Adrenal gland (tissue), 5 donors: ENCODE results near the gene SVIL.

Experiments used
- POLR2A ChIP-seq, 2 donors: fragments of 450-650 bp; IDR thresholded peaks; one replicate each; pipeline ENCODE4 v1.6.1; 2017; ENCODE audit warnings: antibody characterized with exemption in 2 of 2, mild to moderate bottlenecking in 2 of 2, moderate library complexity in 1 of 2
- TF ChIP-seq, protein P1 (sequence below), 6 experiments: fragments of 450-650 bp in 4 of 6; fragments of 200-600 bp in 2 of 6; sonication (generic) in 1 of 6; IDR thresholded peaks; 1 replicate in 5 of 6; 2 replicates in 1 of 6; pipeline versions ENCODE4 v1.5.1 to v1.8.0; 2016 to 2021; ENCODE audit warnings: antibody characterized with exemption in 6 of 6, mild to moderate bottlenecking in 2 of 6, moderate library complexity in 1 of 6
- donor health status: DM: no; HTN: no; CAD: no.

DNA sequence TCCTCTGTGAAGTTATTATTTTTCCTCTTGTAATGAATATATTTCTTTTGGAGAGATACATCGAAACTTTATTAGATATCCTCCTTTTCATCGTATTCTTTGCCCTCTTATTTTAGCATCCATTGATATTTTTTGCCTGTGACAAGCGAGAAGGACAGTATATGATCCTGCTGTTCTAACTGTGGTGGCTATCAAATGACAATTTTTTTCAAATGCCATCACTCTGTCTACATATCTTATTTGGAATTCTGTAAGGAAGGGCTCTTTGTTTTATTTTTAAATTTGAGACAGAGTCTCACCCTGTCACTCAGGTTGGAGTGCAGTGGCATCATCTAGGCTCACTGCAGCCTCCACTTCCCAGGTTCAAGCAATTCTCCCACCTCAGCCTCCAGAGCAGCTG is 217.4 kb downstream of the SVIL start:
- TF ChIP-seq, protein P1, sequence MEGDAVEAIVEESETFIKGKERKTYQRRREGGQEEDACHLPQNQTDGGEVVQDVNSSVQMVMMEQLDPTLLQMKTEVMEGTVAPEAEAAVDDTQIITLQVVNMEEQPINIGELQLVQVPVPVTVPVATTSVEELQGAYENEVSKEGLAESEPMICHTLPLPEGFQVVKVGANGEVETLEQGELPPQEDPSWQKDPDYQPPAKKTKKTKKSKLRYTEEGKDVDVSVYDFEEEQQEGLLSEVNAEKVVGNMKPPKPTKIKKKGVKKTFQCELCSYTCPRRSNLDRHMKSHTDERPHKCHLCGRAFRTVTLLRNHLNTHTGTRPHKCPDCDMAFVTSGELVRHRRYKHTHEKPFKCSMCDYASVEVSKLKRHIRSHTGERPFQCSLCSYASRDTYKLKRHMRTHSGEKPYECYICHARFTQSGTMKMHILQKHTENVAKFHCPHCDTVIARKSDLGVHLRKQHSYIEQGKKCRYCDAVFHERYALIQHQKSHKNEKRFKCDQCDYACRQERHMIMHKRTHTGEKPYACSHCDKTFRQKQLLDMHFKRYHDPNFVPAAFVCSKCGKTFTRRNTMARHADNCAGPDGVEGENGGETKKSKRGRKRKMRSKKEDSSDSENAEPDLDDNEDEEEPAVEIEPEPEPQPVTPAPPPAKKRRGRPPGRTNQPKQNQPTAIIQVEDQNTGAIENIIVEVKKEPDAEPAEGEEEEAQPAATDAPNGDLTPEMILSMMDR (IDR thresholded peaks at IDR 0.05) = no peak
- no peak for TF ChIP-seq POLR2A (IDR thresholded peaks at IDR 0.05)
